Transverse colon (tissue), 4 donors: ENCODE data around the gene ATP5MC2. TPM values are rescaled to one million over a fixed set of nuclear protein-coding genes. Genes with fewer than 3 reads are reported as not detected.

ENCODE experiments used
- DNase-seq: peaks from one replicate; pipeline ENCODE4 v3.0.0-alpha.2; 2019
- H3K27ac ChIP-seq, 4 donors: fragments of 200-600 bp; sonication (generic); 2 replicates each; pipeline ENCODE4 v1.5.1; 2016 to 2018; ENCODE audit warnings: inconsistent platforms in 4 of 4
- H3K27me3 ChIP-seq: fragments of 200-600 bp; sonication (generic); 2 replicates; pipeline ENCODE4 v1.5.1; 2017; ENCODE audit warnings: inconsistent platforms
- H3K36me3 ChIP-seq, 4 donors: fragments of 200-600 bp; sonication (generic); 2 replicates each; pipeline ENCODE4 v1.5.1; 2017 to 2019; ENCODE audit warnings: inconsistent platforms in 4 of 4
- H3K4me1 ChIP-seq, 4 donors: fragments of 200-600 bp; sonication (generic); 2 replicates each; pipeline ENCODE4 v1.5.1; 2017 to 2020; ENCODE audit warnings: inconsistent platforms in 4 of 4
- H3K4me3 ChIP-seq, 4 donors: fragments of 200-600 bp; sonication (generic); 1 replicate in 1 of 4; 2 replicates in 3 of 4; pipeline versions ENCODE4 v1.5.1 to v1.6.1; 2017 to 2019; ENCODE audit warnings: inconsistent platforms in 4 of 4
- H3K9me3 ChIP-seq, 2 donors: fragments of 200-600 bp; sonication (generic); 2 replicates each; pipeline ENCODE4 v1.5.1; 2017 to 2019; ENCODE audit warnings: inconsistent platforms in 2 of 2
- CTCF ChIP-seq, 5 experiments: fragments of 200-600 bp in 3 of 5; fragments of 450-650 bp in 2 of 5; sonication (generic) in 3 of 5; IDR thresholded peaks; 1 replicate in 2 of 5; 2 replicates in 3 of 5; pipeline ENCODE4 v1.5.1; 2016 to 2017; ENCODE audit warnings: antibody characterized with exemption in 5 of 5, inconsistent platforms in 3 of 5, mild to moderate bottlenecking in 2 of 5, moderate library complexity in 1 of 5
- EP300 ChIP-seq: sonication (generic); formaldehyde crosslinking; IDR thresholded peaks from one replicate; pipeline ENCODE4 v1.6.1; 2017; ENCODE audit warnings: antibody characterized with exemption, low read depth
- POLR2A ChIP-seq: fragments of 450-650 bp; IDR thresholded peaks from one replicate; pipeline ENCODE4 v1.6.1; 2016; ENCODE audit warnings: antibody characterized with exemption, mild to moderate bottlenecking, moderate library complexity
- POLR2AphosphoS5 ChIP-seq, 3 donors: sonication (generic); formaldehyde crosslinking; IDR thresholded peaks; one replicate each; pipeline ENCODE4 v1.6.1; 2016; ENCODE audit warnings: antibody characterized with exemption in 3 of 3
- WGBS, 2 donors: methylation state at CpG; one replicate each; pipeline ENCODE4 v1.1.5; 2018; ENCODE audit warnings: low coverage in 1 of 2; 5-methylcytosine and 5-hydroxymethylcytosine counted together
- in situ Hi-C, 4 donors: fragments of 200-750 bp; cut with MboI; loops; one replicate each; pipeline versions ENCODE4 v1.15.0 to v1.15.1; 2017; ENCODE audit warnings: low sequenced_read_pairs in 3 of 4, low pct_ligation_motif_present in 1 of 4, low pct_unique_long_range_greater_than_20kb in 1 of 4
- intact Hi-C: fragments of 100-400 bp; cut with DNase I; formaldehyde crosslinking; loops from one replicate; pipeline ENCODE4 v1.15.1; 2023; ENCODE audit warnings: low total_unique reads
- total RNA-seq, 4 donors: library from RNA; depleted of rRNA; stranded (reverse); fragments of >200 nt; gene quantifications; one replicate each; pipeline ENCODE4 v1.1.0, GENCODE V29; 2016

ATP5MC2 gene
- total RNA-seq, 4 donors from 2014 or later = 248 to 394 (median 337) TPM

GRCh38 chr12:53717319-53717718, 41.4 kb upstream of the ATP5MC2 start:
- peaks cover 0 to 71% (median 25%) of the 10 kb centered on the region in 4 donors for H3K36me3 ChIP-seq
- no peak overlapping the region for H3K4me3 ChIP-seq
- no peaks in the 10 kb centered on the region for H3K27me3 ChIP-seq
- intact Hi-C loops = no loop called here
- no peaks in the 10 kb centered on the region for H3K9me3 ChIP-seq
- 90 to 92% methylated on average over 5 of the region's 5 CpGs for WGBS, 2 donors
- TF ChIP-seq POLR2A (no peak), CTCF (IDR thresholded peaks at IDR 0.05) (no peak), POLR2AphosphoS5 (IDR thresholded peaks at IDR 0.05) (no peak), EP300 (no peak)
- H3K27ac ChIP-seq = no peak overlapping the region
- H3K4me1 ChIP-seq = no peaks in the 10 kb centered on the region
- DNase-seq = no peak
- in situ Hi-C loops = loop anchor here in 1 of 4 donors (25.0 kb wide), 1 partner anchor 470 kb away; the partner anchor contains the start of gene SMUG1

GRCh38 chr12:53714004-53714403, 38.1 kb upstream of the ATP5MC2 start:
- Histone ChIP-seq H3K4me1 (no peaks in the 10 kb centered on the region), H3K4me3 (no peak overlapping the region), H3K27ac (no peak overlapping the region), H3K9me3 (no peaks in the 10 kb centered on the region), H3K36me3 (peaks cover 0 to 43% (median 13%) of the 10 kb centered on the region in 4 donors), H3K27me3 (no peaks in the 10 kb centered on the region)
- intact Hi-C loops (no loop called here), in situ Hi-C loops (loop anchor here in 1 of 4 donors (25.0 kb wide), 1 partner anchor 473 kb away; the partner anchor contains the start of gene SMUG1)
- no peak for TF ChIP-seq POLR2AphosphoS5 (IDR thresholded peaks at IDR 0.05)
- TF ChIP-seq POLR2A = no peak
- TF ChIP-seq EP300 = no peak
- TF ChIP-seq CTCF (IDR thresholded peaks at IDR 0.05) = no peak
- DNase-seq = no peak
- WGBS, 2 donors = 100% methylated on average over 4 of the region's 4 CpGs; no CpG with 5 or more reads in 1 of the 2 donors

GRCh38 chr12:53713516-53713915, 37.6 kb upstream of the ATP5MC2 start:
- Histone ChIP-seq H3K36me3 (peaks cover 0 to 43% (median 12%) of the 10 kb centered on the region in 4 donors), H3K4me1 (no peaks in the 10 kb centered on the region), H3K9me3 (no peaks in the 10 kb centered on the region), H3K27me3 (no peaks in the 10 kb centered on the region), H3K27ac (no peak overlapping the region), H3K4me3 (no peak overlapping the region)
- intact Hi-C loops (no loop called here), in situ Hi-C loops (loop anchor here in 1 of 4 donors (25.0 kb wide), 1 partner anchor 474 kb away; the partner anchor contains the start of gene SMUG1)
- no peak for DNase-seq
- TF ChIP-seq CTCF (IDR thresholded peaks at IDR 0.05) (no peak), EP300 (no peak), POLR2AphosphoS5 (IDR thresholded peaks at IDR 0.05) (no peak)
- 85% methylated on average over 5 to 9 of the region's 9 CpGs for WGBS, 2 donors

GRCh38 chr12:53712059-53712643, 36.3 kb upstream of the ATP5MC2 start:
- no peaks in the 10 kb centered on the region for H3K4me1 ChIP-seq
- TF ChIP-seq POLR2A = no peak
- peaks cover 9% of the 10 kb centered on the region for H3K27me3 ChIP-seq
- no peak overlapping the region for H3K4me3 ChIP-seq
- no peak overlapping the region for H3K27ac ChIP-seq
- DNase-seq = no peak
- H3K36me3 ChIP-seq = peaks cover 0 to 35% (median 12%) of the 10 kb centered on the region in 4 donors
- no peaks in the 10 kb centered on the region for H3K9me3 ChIP-seq
- 80 to 83% methylated on average over 2 to 8 of the region's 8 CpGs for WGBS, 2 donors
- in situ Hi-C loops = loop anchor here in 1 of 4 donors (25.0 kb wide), 1 partner anchor 475 kb away; the partner anchor contains the start of gene SMUG1
- intact Hi-C loops = no loop called here
